Measurements from ENCODE around the gene SF3A1. TPM values are rescaled to one million over a fixed set of nuclear protein-coding genes. Genes with fewer than 3 reads are reported as not detected.

SF3A1 gene
- total and polyA plus RNA-seq, 2 of the 13 experiments (the other 11 are each of a cell fraction or from before 2014, with no cell fraction given), result 10.0 to 22.0 TPM

- no peak for TF ChIP-seq ZNF615 (CRISPR knock-in tag; IDR thresholded peaks at IDR 0.05; ENCODE audit: borderline replicate concordance)
- no peak for TF ChIP-seq CENPBD1 (CRISPR knock-in tag; IDR thresholded peaks at IDR 0.05; ENCODE audit: borderline replicate concordance, low read depth)
- TF ChIP-seq ZNF121 (CRISPR knock-in tag; IDR thresholded peaks at IDR 0.05), result no peak
- TF ChIP-seq ZNF33A (CRISPR knock-in tag; IDR thresholded peaks at IDR 0.05; ENCODE audit: borderline replicate concordance), result no peak
- TF ChIP-seq SP4 (CRISPR knock-in tag; IDR thresholded peaks at IDR 0.05), result no peak
- TF ChIP-seq ATF1 (CRISPR knock-in tag; IDR thresholded peaks at IDR 0.05), result no peak
Measured at GRCh38 chr22:30289980-30290313, 66.7 kb downstream of the SF3A1 start (continued).

GRCh38 chr22:30289141-30289979 is 67.3 kb downstream of the SF3A1 start, which contains the start of gene CASTOR1:
Gene CASTOR1 (minus strand): TSS chr22:30289505. CDS start chr22:30289497, 8 bp downstream.
- peak within 1 kb of the TSS; percentile 55 for H3K9ac ChIP-seq (ENCODE audit: insufficient read depth, low read depth, low read length)
- H3K4me1 ChIP-seq (ENCODE audit: insufficient read depth, low read length), result peaks cover 29% of the 10 kb centered on the region
- peak within 1 kb of the TSS; percentile 68 to 80 (median 72) for H3K4me3 ChIP-seq (replicated peaks in 1 of 3; ENCODE audit: insufficient read depth in 1 of 3, low read depth in 2 of 3, low read length in 3 of 3)
- ATAC-seq, result peak; percentile 78
- H4K20me1 ChIP-seq (ENCODE audit: insufficient read depth, low read length), result no peaks in the 10 kb centered on the region
- BruUV-seq (replicated peaks), result TSS peak; percentile 45
- FAIRE-seq, result peak; percentile 63
- POLR2A ChIA-PET, result interaction anchor here (0.5 to 4.0 kb wide), 8 partner anchors 38 to 318 kb away, joined by 3 to 28 read pairs (median 4); partner anchors contain the start of genes CCDC157, RNF215, SF3A1 and TBC1D10A
- in situ Hi-C loops (cut with HindIII; ENCODE audit: extremely low pct_ligation_motif_present, low pct_unique_long_range_greater_than_20kb), result loop anchor here (5.0 kb wide), 1 partner anchor 98 kb away; the partner anchor contains the start of gene RNF215
- peak within 1 kb of the TSS; percentile 96 for H3K4me2 ChIP-seq (ENCODE audit: low read depth, low read length)
- CTCF ChIA-PET (ENCODE audit: low intra/inter-chr PET ratio, low total read pairs), result interaction anchor here (2.5 kb wide), 1 partner anchor 98 kb away, joined by 26 read pairs; the partner anchor contains the start of gene RNF215
- H3K27me3 ChIP-seq (ENCODE audit: control insufficient read depth in 1 of 2, insufficient read depth in 2 of 2, low read length in 2 of 2), result no peaks in the 10 kb centered on the region; a peak in 1 of 5 replicates
- H3K27ac ChIP-seq (ENCODE audit: extremely low read length, insufficient read depth, low read length), result no peak within 1 kb of the TSS
- H2AFZ ChIP-seq (ENCODE audit: low read length), result no peak within 1 kb of the TSS
- no peaks in the 10 kb centered on the region for H3K9me3 ChIP-seq (ENCODE audit: low read length)
- intact Hi-C loops (cut with micrococcal nuclease; ENCODE audit: unreplicated experiment), result loop anchor here (2.0 kb wide), 1 partner anchor 37 kb away; the partner anchor contains the start of gene TBC1D10A
- no peaks in the 10 kb centered on the region for H3K79me2 ChIP-seq (ENCODE audit: insufficient read depth, low read length)
- peaks cover 6 to 8% of the 10 kb centered on the region in 2 experiments; a peak in 2 of 5 replicates for H3K36me3 ChIP-seq (replicated peaks in 1 of 2; ENCODE audit: control insufficient read depth in 1 of 2, insufficient read depth in 2 of 2, low read length in 2 of 2)
- 2% methylated on average over 24 of the region's 85 CpGs for WGBS (ENCODE audit: low lambda C conversion rate)
- DNase-seq (ENCODE audit: low spot score), result peak; percentile 94
- TF ChIP-seq MAZ (IDR thresholded peaks at IDR 0.05; ENCODE audit: borderline replicate concordance, low read depth, low read length), result no peak; the same call in 1 of the 2 replicates
- TF ChIP-seq MAZ (CRISPR knock-in tag; IDR thresholded peaks at IDR 0.05; ENCODE audit: low read depth), result peak; percentile 52
- TF ChIP-seq KLF13 (CRISPR knock-in tag; IDR thresholded peaks at IDR 0.05), result no peak
- TF ChIP-seq HDAC2 (CRISPR knock-in tag; IDR thresholded peaks at IDR 0.05), result no peak
- no peak for TF ChIP-seq CREB3 (CRISPR knock-in tag; IDR thresholded peaks at IDR 0.05)
- no peak for TF ChIP-seq ZNF235 (CRISPR knock-in tag; IDR thresholded peaks at IDR 0.05; ENCODE audit: borderline replicate concordance)
- no peak for TF ChIP-seq ONECUT2 (CRISPR knock-in tag; IDR thresholded peaks at IDR 0.05)
- TF ChIP-seq PATZ1 (CRISPR knock-in tag; IDR thresholded peaks at IDR 0.05), result peak; percentile 43
- peak; percentile 61; the same call in 1 of the 2 replicates for TF ChIP-seq ZBTB7A (CRISPR knock-in tag; IDR thresholded peaks at IDR 0.05)
- 0 out of 2 replicates have a peak, but pooled peaks have one; percentile 58 for TF ChIP-seq MXD3 (CRISPR knock-in tag; IDR thresholded peaks at IDR 0.05)
- TF ChIP-seq MATR3 (CRISPR knock-in tag; IDR thresholded peaks at IDR 0.05), result no peak
- no peak for TF ChIP-seq CHD4 (IDR thresholded peaks at IDR 0.05; ENCODE audit: borderline replicate concordance, low read length)
